Measurements from ENCODE around the gene PRLH.

Gene PRLH

DNA sequence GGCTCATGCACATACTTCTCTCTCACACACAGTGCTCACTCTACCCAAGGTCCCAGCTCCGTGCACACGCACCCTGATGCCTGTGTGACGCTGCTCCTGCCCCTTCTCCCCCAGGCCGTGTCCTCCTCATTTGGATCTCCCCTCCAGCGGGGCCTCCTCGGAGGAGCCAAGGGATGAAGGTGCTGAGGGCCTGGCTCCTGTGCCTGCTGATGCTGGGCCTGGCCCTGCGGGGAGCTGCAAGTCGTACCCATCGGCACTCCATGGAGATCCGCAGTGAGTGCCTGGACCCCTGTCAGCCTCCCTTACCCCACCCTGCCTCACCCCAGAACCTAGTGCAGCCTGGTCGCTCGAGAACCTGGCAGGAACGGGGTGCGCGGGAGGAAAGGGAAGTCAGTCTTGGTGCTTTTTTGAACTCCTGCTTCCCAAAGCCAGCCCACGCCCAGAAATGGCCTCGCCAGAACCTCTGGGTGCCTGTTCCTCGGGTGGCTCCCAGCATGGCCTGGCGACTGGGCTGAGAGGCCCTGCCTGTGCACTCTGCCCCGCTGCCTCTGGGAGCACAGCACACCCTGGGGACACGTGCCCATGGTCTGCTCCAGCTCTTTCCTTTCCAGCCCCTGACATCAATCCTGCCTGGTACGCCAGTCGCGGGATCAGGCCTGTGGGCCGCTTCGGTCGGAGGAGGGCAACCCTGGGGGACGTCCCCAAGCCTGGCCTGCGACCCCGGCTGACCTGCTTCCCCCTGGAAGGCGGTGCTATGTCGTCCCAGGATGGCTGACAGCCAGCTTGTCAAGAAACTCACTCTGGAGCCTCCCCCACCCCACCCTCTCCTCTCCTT is at the start of gene PRLH:
PRLH (plus strand) TSS at position 174 of the 835 bp plus-strand sequence; CDS start at position 174, 0 bp downstream.
- DNase-seq, result no peak

- DNase-seq, result no peak
Measured at GRCh38 chr2:237517163-237517562, 49.2 kb upstream of the PRLH start.

DNA sequence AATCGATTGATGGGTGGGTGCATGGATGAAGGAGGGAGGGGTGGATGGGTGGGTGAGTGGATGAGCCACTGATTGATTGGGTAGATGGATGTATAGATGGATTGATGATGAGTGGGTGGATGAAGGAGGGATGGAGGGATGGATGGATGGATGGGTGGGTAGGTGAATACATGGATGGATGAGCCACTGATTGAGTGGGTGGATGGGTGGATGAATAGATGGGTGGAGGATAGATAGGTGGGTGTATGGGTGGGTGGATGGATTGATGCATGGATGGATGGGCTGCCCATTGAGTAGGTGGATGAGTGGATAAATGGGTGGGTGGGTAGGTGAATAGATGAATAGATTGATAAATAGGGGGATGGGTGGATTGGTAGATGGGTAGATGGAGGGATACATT is 48.4 kb upstream of the PRLH start:
- no peak for DNase-seq

GRCh38 chr2:237519506-237520245 is 46.7 kb upstream of the PRLH start:
- DNase-seq, result no peak

DNA sequence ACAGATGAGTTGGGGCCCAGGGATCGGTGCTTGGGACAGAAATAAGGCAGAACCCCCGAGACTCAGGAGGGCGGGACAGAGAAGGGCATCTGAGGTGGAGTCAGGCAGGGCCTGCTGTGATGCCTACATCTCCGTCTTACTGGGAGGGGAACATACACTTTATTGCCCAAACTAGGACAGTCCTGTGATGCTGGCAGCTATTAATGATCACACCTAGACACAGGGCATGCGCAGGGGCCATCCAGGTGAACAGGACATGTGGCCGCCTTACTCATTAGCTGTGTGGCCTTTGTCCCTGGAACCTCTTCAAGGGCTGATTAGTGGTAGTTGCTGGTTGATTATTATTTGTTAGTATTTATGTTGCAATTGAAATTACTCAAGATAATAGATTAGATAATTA is 46.1 kb upstream of the PRLH start:
- DNase-seq, result no peak

DNA sequence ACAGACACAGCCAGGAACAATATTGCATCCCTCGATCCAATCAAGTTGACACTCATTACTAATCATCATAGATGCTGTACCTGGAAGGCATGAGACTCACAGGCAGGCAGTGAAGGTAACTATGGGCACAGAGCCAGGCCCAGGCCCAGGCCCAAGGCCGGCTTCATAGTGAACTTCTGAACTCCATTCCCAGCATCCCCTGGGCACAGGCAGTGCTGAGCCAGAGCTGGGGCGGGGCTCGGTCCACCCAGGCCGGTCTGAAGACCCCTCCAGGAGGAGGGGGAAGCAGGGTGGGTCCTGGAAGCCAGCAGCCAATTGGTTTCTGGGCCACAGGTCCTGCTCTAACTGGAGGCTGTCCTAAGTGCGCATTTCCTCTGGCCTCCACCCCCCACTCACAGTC is 41.7 kb upstream of the PRLH start:
- DNase-seq, result no peak

DNA sequence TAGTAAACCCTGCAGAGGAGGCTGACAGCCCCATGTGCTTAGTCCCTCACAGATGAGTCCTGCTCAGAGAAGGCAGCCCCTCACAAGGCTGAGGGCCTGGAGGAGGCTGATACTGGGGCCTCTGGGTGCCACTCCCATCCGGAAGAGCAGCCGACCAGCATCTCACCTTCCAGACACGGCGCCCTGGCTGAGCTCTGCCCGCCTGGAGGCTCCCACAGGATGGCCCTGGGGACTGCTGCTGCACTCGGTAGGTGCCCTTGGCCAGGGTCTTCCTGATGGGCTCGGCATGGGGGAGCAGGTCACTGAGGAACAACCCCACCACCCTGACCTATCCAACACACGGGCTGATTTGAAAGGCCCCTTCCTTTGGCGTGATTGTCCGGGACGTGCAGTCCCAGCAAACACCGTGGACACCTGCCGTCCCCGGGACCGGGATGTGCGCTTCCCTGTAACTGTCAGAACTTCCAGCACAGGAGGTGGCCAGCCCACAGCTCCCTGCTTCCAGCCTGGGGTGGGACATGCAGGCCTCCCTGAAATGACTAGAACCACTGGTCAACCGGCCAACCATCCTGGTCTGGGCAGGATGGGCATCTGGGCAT is 40.7 kb upstream of the PRLH start:
- no peak for DNase-seq

GRCh38 chr2:237527233-237527632 is 39.1 kb upstream of the PRLH start:
- no peak for DNase-seq

GRCh38 chr2:237527766-237528165 is 38.6 kb upstream of the PRLH start:
- DNase-seq, result no peak

- DNase-seq, result no peak
Measured at GRCh38 chr2:237529452-237530402, 36.6 kb upstream of the PRLH start.

DNA sequence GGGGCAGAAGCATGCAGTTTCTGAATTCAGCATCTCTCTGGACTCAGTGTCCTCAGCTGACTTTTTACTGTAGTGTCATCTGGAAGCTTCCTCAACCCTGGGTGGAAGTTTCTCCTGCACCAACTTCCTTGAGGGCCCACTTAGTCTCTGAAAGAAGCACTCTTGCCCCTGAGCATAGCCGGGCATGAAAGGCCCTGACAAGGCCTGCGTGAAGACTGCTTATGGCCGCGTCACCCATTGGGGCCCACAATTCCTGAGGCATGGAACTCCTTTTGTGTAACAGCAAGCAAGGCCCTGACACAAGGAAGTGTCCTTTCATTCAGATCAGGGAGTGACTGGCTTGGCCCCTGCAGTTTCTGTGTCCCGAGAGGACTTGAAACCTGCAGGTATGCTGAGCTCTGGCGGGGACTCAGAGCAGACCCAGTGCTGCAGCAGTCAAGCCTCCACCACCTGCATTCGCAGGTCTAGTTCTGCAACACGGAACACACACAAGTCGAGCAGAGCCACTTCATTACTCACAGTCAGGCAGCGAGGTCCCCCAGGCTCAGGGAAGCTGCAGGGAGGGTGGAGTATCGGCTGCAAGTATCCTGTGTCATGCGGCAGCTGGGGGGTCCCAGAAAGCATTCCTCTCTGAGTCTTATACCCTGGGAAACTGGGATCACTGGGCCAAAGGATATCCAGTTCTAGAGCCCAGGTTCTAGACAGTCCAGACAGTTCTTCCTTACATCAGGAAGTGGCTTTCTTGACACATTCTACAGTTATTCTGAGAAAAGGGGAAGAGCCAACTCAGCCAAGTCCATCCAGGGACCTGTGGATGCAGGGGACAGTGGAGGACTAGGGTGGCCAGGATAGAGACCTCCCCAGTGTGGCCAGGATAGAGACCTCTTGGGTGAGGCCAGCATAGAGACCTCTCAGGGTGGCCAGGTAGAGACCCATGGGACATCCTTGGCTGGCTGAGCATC is 35.6 kb upstream of the PRLH start:
- no peak for DNase-seq

GRCh38 chr2:237532160-237532559 is 34.2 kb upstream of the PRLH start:
- no peak for DNase-seq

DNA sequence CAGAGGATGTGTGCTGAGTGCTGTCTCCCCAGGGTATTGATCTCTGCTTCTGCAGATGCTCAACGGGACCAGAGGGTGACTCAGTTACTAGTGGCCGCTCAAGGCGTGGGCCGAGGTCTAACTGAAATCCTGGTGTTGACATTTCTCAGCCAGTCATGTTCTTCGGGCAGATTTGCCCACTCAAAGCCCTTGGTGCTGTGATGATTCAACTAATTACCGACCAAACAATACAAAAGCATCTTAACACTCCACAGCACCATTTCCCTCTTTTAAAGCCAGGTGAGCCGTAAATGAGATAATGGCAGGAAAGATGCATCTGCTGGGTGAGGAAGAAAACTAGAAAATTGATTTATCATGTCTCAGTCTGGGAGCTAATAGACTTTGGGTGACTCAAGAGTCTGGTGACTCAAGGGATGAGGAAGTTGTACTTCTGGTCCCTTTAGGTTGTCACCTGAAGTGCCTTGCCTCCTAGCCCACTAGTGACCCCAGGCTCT is 32.7 kb upstream of the PRLH start:
- DNase-seq, result no peak

GRCh38 chr2:237534380-237534779 is 32.0 kb upstream of the PRLH start:
- no peak for DNase-seq

GRCh38 chr2:237535385-237536082 is 30.8 kb upstream of the PRLH start:
- DNase-seq, result no peak

GRCh38 chr2:237536083-237536415 is 30.3 kb upstream of the PRLH start:
- DNase-seq, result no peak

DNA sequence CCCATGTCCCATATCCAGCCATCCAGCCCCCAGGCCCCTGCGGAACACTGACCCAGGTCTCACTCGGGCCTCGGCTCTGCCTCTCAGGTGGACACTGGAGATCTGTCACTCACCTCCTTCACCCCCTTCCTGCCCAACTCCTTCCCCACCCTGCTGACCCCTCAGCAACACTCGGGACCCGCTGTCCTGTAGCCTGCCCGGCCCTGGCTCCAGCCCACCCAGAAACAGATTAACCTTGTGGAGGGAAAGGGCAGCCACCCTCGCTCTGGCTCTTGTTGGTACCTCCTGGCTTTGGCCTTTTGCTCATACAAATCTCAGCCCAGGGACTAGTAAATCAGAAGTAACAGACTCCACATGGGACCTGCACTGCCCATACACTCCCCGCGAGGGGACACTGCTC is 29.8 kb upstream of the PRLH start:
- DNase-seq, result no peak

DNA sequence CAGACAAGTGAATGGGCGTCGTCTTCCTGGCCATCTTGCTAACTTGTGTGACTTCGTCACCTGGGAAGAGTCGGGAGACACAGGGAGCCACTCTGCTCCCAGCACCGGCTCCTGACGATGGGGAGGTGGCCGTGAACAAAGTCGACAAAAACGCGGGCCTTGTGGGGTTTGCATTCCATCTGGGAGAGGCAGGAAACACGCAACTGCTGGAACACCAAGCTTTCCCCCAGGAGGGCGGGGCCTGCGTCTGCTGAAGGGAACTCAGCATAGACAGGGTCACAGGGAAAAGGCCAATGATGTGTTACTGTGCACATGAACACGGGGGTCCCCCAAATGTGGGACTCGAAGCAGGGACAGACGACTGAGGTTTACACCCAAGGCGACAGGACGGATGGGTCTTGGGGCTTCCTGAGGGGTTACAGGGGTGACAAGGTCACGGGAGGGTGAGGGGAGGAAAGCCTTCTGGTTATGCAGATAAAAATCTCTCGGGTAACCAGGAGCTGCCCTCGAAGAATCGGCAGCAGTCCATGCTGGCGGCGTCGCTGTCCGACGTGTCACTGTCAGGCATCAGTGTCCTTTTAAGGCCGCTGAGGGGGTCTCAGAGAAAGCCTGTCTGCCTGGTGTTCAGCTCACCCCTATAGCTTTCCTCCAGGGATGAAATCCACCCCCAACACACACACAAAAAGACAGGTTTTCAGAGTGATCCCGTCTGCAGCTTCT is 28.2 kb upstream of the PRLH start:
- DNase-seq, result no peak

DNA sequence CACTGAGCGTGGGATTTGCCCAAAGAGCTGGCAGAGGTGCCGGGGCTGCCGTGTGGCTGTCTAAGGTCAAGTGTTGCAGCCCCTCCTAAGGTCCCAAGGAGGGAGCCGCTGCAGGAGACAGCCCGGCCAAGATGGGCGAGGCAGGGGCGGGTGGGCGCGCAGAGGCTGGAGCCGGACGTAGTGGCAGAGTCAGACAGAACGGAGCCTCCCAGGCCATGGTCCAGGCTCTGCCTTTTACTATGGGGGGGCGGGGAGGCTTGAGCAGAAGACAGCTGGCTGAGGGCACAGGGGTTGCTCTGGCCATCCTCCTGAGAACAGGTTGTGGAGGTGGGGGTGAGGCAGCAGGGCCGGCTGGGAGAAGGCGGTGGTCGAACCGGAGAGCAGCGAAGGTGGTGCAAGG is 27.5 kb upstream of the PRLH start:
- DNase-seq, result no peak

DNA sequence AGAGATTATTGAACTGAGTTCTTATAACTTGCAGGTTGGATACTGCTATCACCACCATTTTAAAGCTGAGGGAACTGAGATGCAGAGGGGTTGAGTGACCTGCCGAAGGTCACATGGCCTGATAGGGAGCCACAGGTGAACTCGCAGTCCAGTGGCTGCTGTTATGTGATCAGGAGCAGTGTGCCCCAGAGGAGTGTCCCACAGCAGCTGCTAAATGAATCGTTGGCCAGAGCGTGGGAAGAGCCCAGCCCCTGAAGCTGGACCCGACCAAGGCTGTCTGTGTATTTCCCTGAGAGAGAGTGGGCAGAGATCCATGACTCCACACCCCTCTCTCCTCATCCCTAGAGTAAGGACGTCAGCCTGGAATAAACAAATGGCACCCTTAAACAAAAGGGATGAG is 26.7 kb upstream of the PRLH start:
- DNase-seq, result no peak

All from CD4-positive, alpha-beta T cell treated with Interleukin-4 for 4 hours (primary cell).